Measurements from ENCODE around the gene DCTN4.

Gene DCTN4

DNA sequence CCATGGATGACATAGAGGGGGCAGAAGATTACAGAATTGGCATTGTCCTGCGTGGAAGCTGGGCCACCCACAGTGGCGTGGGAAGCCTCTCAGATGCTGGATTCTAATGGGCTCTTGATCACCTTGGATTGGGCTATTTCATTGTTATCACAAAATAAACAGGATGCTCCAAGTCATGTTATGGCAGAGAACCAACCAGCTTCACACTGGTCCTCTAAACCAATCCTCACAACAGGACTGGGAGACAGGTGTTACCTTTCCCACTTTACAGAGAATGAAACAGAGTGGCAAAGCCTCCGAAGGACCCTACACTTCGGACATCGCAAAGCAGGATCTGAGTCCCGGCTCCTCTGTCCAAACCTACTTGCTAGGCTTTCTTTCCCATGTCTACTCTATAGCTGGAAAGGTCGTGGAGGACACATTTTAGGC lies 19.3 kb upstream of the DCTN4 start:
- TF ChIP-seq CTCF (IDR thresholded peaks at IDR 0.05; ENCODE audit: borderline replicate concordance, insufficient read depth, low read depth, low read length), result no peak
- peak overlapping the region; percentile 88 for H3K4me3 ChIP-seq (ENCODE audit: low read depth, low read length)

DNA sequence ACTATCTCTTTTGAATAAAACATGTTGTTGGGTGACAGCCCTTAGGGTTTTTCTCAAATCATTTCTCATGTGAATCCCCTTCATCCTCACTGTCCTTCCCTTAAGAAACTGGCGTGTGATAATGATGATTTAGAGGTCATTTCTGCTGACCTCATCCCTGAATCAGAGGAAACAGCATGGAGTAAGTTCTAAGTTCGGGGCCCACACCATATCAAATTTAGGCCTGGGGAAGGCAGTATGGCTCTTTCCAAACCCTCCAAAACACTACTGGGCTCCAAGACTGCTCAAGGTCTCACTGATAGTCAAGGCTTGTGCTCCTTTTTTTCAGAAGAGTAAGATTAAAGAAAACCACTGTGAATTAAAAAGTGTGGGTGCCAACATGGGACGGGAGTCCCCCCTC lies 18.9 kb upstream of the DCTN4 start:
- no peak for TF ChIP-seq CTCF (IDR thresholded peaks at IDR 0.05; ENCODE audit: borderline replicate concordance, insufficient read depth, low read depth, low read length)
- H3K4me3 ChIP-seq (ENCODE audit: low read depth, low read length), result no peak overlapping the region

DNA sequence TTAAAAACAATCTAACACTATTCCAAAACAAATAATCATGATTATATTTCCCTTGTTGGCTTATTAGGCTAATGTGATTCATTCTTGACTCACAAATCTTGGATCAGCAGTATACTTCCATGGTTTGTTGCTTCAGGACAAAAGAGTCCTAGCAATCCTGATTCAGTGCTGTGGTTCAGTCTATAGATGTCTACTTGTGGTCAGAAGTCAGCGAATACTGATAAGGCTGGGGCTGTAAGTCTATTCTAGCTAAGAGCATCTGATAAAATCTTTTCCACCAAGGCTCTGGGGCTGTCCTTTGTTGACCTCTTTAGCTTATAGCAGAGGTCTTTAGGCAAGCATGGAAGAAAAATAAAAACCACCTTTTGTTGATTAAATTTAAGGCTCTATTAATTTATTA lies 15.3 kb upstream of the DCTN4 start:
- no peak overlapping the region for H3K4me3 ChIP-seq (ENCODE audit: low read depth, low read length)
- no peak for TF ChIP-seq CTCF (IDR thresholded peaks at IDR 0.05; ENCODE audit: borderline replicate concordance, insufficient read depth, low read depth, low read length)

- no peak overlapping the region for H3K4me3 ChIP-seq (ENCODE audit: low read depth, low read length)
- TF ChIP-seq CTCF (IDR thresholded peaks at IDR 0.05; ENCODE audit: borderline replicate concordance, insufficient read depth, low read depth, low read length), result no peak
Observed at GRCh38 chr5:150771034-150771795, 12.4 kb upstream of the DCTN4 start.

GRCh38 chr5:150766251-150766650 lies 7.4 kb upstream of the DCTN4 start:
- H3K4me3 ChIP-seq (ENCODE audit: low read depth, low read length), result no peak overlapping the region
- no peak for TF ChIP-seq CTCF (IDR thresholded peaks at IDR 0.05; ENCODE audit: borderline replicate concordance, insufficient read depth, low read depth, low read length)

- no peak overlapping the region for H3K4me3 ChIP-seq (ENCODE audit: low read depth, low read length)
- TF ChIP-seq CTCF (IDR thresholded peaks at IDR 0.05; ENCODE audit: borderline replicate concordance, insufficient read depth, low read depth, low read length), result no peak
Observed at GRCh38 chr5:150765799-150766169, 7.0 kb upstream of the DCTN4 start.

GRCh38 chr5:150765011-150765798 lies 6.4 kb upstream of the DCTN4 start:
- TF ChIP-seq CTCF (IDR thresholded peaks at IDR 0.05; ENCODE audit: borderline replicate concordance, insufficient read depth, low read depth, low read length), result no peak
- no peak overlapping the region for H3K4me3 ChIP-seq (ENCODE audit: low read depth, low read length)
